AG10803 (cell line): ENCODE results near the gene TSKS.

Experiments
- DNase-seq: peaks from one replicate; pipeline ENCODE4 v3.0.0; 2010; ENCODE audit warnings: low read depth
- H3K4me3 ChIP-seq: 2 replicates; pipeline ENCODE4 v1.5.1; 2011; ENCODE audit warnings: mild to moderate bottlenecking, low read length, control low read depth
- TF ChIP-seq, protein P1 (sequence below): conservative IDR thresholded peaks from 2 replicates; pipeline ENCODE4 v1.5.1; 2011; ENCODE audit warnings: mild to moderate bottlenecking, low read length, control low read depth, inconsistent platforms

Gene TSKS

DNA sequence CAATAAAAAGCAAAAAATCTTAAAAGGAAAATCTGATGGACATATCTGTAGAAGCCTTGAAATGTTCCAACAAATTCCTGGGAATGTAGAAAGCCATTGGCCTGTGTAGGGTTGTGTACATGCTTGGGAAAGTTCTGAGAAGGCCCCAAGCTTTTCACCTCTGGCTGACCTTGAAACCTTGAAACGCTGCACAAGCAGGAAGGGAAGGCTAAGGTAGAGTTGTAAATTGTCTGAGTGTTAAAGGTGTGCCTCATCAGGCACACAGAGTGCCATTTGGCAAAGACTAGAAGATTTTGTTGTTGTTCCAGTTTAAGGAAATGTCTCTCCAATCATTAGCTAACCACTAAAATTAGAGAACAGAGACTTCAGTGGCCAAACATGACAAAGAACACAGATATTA is 10.4 kb downstream of the TSKS start:
- TF ChIP-seq, protein P1, sequence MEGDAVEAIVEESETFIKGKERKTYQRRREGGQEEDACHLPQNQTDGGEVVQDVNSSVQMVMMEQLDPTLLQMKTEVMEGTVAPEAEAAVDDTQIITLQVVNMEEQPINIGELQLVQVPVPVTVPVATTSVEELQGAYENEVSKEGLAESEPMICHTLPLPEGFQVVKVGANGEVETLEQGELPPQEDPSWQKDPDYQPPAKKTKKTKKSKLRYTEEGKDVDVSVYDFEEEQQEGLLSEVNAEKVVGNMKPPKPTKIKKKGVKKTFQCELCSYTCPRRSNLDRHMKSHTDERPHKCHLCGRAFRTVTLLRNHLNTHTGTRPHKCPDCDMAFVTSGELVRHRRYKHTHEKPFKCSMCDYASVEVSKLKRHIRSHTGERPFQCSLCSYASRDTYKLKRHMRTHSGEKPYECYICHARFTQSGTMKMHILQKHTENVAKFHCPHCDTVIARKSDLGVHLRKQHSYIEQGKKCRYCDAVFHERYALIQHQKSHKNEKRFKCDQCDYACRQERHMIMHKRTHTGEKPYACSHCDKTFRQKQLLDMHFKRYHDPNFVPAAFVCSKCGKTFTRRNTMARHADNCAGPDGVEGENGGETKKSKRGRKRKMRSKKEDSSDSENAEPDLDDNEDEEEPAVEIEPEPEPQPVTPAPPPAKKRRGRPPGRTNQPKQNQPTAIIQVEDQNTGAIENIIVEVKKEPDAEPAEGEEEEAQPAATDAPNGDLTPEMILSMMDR = no peak
- H3K4me3 ChIP-seq = no peak overlapping the region
- DNase-seq = no peak

DNA sequence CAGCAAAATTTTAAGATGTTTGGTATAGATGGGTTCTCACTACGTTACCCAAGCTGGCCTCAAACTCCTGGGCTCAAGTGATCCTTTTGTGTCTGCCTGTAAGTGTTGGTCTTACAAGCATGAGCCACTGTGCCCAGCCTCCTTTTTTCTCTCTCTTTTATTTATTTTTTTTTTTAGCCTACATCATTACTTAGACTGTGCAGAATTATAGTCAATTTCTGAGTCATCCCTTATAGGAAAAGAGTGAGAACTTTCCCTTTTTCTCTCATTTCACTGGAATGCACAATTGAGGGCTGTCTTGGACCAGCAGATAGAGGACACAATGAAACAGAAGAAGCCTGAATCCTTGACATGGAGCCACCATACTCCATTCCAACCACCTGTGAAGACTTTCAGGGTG is 13.3 kb downstream of the TSKS start:
- no peak for DNase-seq
- H3K4me3 ChIP-seq = no peak overlapping the region
- TF ChIP-seq, protein P1 = no peak

DNA sequence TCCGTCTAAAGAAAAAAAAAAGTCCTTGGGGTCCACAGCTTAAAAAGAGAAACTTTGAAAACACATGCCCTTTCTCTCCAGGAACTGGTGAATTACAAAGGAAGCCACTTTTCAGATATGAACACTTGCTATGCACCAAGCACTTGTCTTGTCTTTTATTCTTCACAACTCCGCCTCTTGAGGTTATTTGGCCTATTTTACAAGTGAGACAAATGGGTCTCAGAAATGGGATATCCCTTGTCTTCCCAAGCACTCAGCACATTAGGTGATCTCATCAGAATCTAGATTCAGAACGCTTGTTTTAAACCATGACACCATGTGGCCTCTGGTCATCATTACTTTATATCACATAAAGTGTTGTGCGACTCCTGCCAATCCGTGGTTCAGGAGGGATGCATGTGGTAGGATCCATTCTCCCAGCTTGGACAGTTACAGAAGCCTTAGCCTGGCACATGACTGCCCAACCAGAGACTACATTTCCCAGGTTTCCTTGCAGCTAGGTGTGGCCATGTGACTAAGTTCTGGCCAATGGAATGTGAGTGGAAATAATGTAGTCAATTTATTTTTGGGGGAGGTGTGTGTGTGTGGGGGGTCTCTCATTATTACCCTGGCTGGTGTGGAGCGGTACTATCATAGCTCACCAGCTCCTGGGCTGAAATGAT is 13.9 kb downstream of the TSKS start:
- TF ChIP-seq, protein P1 = no peak
- DNase-seq = no peak
- H3K4me3 ChIP-seq = no peak overlapping the region

DNA sequence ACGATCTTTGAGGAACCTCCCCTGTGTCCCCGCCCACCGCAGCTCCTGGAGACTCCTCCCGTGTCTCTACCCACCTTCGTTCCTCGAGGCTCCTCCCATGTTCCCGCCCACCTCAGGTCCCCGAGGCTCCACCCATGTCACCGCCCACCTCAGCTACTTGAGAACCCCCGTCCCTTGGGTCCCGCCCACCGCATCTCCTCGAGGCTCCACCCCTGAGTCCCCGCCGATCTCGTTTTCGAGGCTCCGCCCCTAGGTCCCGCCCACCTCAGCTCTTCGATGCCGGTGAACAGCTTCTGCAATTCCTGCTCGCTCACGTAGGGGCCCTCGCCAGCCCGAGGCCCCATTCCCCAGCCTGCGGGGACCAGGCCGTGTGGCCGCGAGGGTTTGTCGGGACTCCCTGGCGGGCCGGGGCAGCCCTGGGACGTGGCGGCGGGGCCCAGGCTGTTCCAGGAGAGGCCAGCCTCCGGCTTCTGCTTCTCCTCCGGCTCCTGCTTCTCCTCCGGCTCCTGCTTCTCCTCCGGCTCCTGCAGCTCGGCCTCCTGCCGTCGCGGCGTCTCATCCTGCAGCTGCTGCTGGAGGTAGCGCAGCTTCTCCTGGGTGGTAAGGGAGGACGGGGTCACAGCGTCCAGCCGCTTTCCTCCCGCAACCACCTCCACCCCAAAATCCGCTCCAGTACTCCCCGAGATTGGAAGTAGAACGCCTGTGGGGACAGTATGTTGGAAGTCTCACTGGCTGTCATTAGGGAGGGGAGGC is 16.7 kb downstream of the TSKS start:
- DNase-seq = peak; percentile 32
- TF ChIP-seq, protein P1 = no peak
- H3K4me3 ChIP-seq = no peak overlapping the region

DNA sequence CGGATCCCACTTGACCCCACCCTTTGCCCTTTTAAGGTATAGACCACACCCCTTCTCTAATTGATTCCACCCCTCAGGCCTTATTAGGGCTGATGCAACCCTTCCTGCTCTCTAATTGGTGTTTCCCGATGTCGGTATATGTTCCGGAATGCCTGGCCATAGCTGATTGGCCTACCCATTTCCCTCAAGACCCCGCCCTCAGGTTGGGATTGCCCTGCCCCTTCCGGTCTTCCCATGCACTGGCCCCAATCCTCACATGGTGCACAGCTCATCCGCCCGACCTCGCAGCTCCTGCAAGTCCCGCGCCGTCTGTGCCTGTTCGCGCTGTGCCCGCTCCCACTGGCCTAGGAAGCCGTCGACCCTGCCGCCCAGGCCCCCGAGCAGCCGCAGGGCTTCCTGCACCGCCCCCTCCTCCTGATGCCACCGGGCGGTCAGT is 18.1 kb downstream of the TSKS start:
- no peak overlapping the region for H3K4me3 ChIP-seq
- no peak for DNase-seq
- TF ChIP-seq, protein P1 = no peak

DNA sequence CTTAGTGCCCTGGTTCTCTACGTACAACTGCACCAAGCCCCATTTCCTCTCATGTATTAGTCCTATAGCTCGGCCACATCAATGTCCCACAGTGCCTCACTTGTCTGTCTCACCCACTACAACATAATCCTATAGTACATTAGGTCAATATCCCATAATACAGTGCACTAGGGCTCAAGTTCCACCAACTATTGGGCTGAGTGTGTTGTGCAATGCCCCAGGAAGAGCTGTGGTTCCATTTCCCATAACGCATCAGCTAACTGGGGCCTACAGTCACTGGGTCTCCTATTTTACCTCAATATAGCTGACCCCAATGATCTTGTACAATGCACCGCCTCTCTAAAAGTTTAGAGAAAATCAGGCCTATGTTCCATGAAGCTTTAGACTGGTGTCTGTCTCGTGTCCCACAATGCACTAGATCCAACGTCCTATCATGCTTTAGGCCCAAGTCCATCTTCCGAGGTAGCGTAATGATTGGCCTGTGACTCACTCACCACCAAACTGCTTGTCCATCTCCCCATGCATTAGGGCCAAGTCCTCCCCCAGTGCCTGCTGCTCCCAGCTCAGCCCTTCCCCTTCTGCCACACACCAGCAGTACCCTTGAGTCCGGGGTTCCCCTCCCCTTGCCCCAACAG is 21.8 kb downstream of the TSKS start:
- H3K4me3 ChIP-seq = no peak overlapping the region
- no peak for DNase-seq
- TF ChIP-seq, protein P1 = no peak

DNA sequence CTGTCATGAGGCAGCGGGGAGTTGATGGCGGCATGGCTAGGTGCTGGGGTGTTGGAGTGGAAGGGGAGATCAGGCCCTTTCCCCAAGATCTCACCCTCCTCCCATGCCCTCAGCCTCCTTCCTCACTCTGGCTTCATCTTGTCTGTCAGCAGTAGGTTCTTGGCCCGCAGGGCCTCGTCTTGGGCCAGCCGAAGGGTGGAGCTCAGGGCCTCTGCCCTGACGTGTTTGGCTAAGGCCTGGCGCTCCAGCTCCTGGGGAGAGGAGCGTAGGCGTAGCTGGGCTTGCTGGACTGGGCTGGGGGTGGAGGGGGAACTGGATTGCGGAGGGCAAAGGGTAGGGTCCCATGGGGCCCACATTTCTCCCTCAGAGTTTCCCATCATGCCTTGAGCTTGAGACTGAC is 23.2 kb downstream of the TSKS start:
- TF ChIP-seq, protein P1 = no peak
- H3K4me3 ChIP-seq = no peak overlapping the region

More for the DNA sequence above, 23.2 kb downstream of the TSKS start:
- DNase-seq = no peak
